ENCODE results near the gene KCNMA1.

KCNMA1 gene

GRCh38 chr10:77300682-77301302, 336.8 kb downstream of the KCNMA1 start:
- no peak for DNase-seq (ENCODE audit: low read depth in 2 of 2)

GRCh38 chr10:77299320-77299719, 338.3 kb downstream of the KCNMA1 start:
- no peak for DNase-seq (ENCODE audit: low read depth in 2 of 2)

DNA sequence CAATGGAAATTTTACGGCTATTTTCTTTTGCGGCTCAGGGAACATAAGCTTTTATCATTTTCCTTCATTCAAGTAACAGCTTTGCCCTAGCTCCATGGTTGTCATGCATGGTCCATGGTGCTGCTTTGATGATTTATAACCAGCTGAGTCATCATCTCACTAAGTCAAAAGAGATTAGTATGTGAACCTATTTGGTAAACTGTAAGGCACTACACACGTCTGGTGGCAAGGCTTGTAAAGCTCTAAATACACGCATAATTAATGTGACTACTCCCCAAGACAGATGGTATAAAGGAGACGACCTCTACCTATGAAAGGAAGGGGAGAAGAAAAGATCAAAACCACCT, 340.2 kb downstream of the KCNMA1 start:
- DNase-seq (ENCODE audit: low read depth in 2 of 2): peak in 1 of 2 experiments; percentile 61

- DNase-seq (ENCODE audit: low read depth in 2 of 2): no peak
These were observed 340.8 kb downstream of the KCNMA1 start for GRCh38 chr10:77296534-77297392.

DNA sequence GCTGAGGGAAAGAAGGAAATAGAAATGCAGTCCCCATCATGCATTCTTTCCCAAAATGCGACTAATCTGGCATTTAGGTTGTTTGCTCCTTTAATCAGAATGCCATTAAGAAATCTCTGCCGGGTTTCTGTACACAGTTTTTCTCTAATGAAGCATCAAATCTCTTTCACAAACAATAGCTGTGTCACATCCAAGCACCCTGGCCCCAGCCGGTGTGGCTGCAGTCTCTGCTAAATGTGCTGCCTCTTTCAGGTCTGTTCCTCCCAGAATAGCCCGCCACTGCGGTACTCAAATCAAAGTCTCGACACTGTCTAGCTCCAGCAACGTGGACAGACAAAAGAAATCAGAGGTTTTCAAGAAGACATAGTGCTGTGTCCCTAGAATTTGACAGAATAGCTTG, 343.8 kb downstream of the KCNMA1 start:
- DNase-seq (ENCODE audit: low read depth in 2 of 2): no peak

DNA sequence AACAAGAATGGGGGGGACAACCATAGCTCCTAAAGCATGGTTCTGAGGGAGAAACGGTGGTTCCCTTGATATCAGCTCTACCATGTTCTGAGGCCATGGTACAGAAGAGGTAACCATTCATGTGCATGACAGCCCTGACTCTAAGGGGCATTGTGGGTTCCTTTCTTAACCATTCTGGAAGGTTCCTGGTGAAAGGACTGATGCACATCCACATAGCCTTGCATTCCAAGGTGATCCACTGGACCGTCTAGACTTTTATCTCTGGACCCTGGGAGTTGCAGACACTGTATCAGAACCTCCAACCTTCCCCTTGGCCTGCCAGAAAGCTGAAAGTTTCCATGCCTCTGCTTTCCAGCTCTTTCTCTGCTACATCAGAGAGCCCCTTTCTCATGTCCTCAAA, 344.3 kb downstream of the KCNMA1 start:
- no peak for DNase-seq (ENCODE audit: low read depth in 2 of 2)

DNA sequence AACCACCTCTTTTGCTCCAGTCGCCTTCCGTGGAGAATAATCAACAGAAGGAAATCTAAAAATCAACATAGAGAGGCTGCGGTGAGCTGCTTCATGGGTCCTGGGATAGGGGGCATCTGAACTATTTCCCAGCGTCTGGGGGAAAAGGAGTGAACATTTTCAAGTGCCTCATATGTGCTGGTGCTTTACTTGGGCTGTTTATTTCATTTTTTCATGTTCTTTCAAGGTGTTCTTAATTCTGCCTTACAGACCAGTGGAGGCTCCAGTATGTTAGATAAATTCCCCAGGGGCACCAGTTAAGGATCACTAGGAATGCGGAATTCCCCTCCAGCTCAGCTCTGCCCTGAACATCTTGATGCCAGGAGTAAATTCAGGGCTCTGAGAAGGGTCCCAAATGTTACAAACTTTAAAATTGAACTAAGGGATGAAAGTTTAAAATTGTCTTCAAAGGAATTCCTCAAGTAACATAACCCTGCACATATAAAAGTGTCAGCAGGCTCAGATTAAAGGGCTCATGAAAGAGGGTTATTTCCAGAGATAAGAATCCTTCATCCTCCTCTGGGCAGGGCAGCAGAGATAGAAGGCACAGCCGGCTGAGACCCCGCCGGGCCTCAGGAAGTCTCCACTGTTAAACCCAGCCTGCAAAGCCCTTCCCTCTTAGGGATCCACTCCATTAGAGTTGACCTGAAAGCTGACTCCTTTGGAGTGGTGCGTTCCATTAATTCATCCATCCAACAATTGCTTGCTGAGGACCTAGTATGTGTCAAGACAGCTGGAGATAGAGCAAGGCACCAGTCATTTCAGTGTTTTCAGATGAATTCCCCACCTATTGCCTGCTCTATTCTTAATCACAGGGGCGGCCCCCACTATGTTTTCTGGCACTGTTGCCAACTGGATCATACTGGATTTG, 345.8 kb downstream of the KCNMA1 start:
- DNase-seq (ENCODE audit: low read depth in 2 of 2): no peak

DNA sequence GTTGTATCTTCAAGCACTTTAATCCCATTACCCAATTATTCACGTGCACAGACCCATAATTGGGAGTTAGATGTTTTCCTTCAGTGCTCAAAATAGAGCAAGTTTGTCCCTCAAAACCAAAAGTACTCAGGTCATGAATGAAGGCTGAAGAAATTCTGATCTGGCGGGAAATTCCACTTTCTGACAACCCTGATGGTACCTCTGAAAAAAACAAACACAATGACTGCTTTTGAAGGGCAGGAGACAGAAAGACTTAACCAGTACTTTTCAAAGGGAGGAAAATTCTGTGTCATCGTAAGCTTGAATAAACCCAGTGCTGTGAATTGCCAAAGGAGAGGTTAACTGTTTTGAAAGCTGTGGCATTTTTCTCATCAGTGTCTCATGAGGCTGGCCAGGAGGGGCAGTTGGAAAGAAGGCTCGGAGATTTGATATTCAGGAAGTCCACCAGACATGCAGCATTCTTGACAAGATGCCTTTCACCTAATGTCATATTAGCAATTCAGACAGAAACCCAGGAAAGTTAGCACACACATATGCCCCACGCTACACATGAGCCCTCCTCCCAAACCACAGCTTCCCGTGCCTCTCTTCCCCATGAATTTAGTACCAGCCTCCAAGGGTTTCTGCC, 347.0 kb downstream of the KCNMA1 start:
- DNase-seq (ENCODE audit: low read depth in 2 of 2): peak; percentile 92

DNA sequence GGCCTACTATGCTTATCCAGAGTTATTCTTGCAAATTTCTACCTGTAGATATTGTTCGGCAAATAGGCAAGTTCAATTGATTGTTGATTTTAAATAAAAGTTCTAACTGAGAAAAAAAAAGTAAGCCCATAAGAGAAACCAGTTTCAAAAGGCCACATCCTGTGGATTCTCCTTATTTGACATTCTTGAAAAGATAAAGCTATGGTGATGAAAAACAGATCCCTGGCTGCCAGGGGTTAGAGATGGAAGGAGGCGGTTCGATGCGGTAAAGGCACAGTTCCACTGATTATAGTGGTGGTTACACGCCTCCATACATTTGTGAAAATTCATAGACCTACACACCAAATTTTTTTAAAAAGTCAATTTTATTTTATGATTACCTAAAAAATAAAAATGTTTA, 347.8 kb downstream of the KCNMA1 start:
- DNase-seq (ENCODE audit: low read depth in 2 of 2): no peak

DNA sequence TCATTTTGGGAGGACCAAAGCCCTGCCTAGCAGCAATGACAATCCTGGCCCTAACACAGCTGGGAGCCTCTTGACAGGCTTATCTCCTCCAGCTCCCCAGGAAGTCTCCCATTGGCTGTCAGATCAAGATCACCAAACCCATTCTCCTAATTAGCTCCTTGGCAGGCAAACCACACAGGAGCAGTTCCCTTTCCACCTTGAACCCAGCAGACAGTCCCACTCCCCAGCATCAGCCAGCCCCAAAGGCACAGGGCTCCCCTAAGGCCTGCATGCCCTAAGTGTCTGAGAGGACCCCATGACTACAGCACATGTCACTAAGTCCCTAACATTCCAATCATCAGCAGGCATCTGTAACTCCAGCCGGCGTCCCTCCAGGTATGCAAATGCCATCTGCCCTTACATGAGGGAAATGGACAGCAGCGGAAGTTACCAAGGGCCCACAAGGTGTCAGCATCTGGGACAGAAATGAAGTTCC, 348.5 kb downstream of the KCNMA1 start:
- DNase-seq (ENCODE audit: low read depth in 2 of 2): no peak

- DNase-seq (ENCODE audit: low read depth in 2 of 2): no peak
These were observed 349.9 kb downstream of the KCNMA1 start for GRCh38 chr10:77287647-77288120.

DNA sequence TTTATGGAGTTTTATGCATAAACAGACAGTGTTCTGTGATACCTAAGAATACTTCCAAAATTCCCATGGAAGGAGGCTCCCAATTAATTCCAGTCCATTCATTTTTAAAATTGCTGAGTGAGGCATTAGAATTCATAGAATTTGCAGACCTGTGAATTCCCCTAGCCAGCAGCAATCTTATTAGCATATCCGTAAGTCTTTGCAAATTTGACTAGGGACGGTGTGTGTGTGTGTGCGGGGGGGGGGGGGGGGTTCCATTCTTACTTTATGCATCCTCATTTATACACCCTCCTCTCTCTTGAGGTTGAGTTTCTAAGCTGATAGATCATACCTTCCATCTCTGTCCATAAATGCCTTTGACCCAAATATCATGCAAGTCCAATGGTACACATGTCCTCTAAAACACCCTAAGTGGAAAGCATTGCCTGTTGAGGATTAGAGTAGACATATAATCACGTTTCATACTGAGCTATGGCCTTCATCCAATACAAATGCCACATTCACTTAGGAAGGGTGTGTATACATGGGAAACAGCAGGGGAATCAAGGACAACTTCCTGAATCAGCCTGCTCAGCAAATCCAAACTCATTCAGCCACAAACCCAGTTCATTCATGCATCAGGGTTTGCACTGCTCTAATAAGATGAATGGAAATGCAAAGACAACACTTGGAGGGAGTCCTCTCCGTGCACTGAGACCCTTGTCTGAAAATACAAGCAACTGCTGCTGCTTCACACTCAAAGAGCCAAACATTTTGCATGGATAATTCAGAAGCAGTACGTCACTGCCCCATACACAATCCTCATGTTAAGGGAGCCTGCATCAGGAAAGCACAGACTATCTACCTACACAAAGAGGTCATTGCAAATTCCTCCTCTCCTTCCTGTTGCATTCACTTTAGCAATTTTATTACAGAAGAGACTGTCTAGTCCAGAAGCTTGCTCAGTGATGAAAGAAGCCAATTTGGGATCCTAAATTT, 350.8 kb downstream of the KCNMA1 start:
- no peak for DNase-seq (ENCODE audit: low read depth in 2 of 2)

- DNase-seq (ENCODE audit: low read depth in 2 of 2): no peak
These were observed 352.0 kb downstream of the KCNMA1 start for GRCh38 chr10:77285529-77286182.

- DNase-seq (ENCODE audit: low read depth in 2 of 2): no peak
These were observed 352.8 kb downstream of the KCNMA1 start for GRCh38 chr10:77284797-77285196.

- DNase-seq (ENCODE audit: low read depth in 2 of 2): no peak
These were observed 354.3 kb downstream of the KCNMA1 start for GRCh38 chr10:77283326-77283725.

DNA sequence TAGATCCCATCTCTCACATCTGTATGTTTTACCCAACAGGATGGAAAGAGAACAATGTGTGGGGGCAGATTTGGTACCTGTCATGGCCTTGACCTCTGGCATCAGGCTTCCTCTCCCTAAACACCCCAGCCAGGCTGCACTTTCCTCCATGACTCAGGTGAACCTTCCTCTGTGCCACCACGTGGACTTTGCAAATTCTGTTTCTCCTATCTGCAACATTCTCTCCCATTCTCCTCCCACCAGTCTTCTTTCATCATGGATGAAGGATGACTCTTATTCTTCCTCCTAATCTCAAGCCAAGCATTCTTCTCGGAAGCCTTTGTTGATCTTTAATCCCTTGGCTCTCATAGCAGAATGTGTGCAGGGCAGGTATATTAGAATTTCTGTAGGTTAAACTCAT, 355.4 kb downstream of the KCNMA1 start:
- no peak for DNase-seq (ENCODE audit: low read depth in 2 of 2)

- no peak for DNase-seq (ENCODE audit: low read depth in 2 of 2)
These were observed 355.9 kb downstream of the KCNMA1 start for GRCh38 chr10:77281719-77282118.

- no peak for DNase-seq (ENCODE audit: low read depth in 2 of 2)
These were observed 358.4 kb downstream of the KCNMA1 start for GRCh38 chr10:77279207-77279606.

DNA sequence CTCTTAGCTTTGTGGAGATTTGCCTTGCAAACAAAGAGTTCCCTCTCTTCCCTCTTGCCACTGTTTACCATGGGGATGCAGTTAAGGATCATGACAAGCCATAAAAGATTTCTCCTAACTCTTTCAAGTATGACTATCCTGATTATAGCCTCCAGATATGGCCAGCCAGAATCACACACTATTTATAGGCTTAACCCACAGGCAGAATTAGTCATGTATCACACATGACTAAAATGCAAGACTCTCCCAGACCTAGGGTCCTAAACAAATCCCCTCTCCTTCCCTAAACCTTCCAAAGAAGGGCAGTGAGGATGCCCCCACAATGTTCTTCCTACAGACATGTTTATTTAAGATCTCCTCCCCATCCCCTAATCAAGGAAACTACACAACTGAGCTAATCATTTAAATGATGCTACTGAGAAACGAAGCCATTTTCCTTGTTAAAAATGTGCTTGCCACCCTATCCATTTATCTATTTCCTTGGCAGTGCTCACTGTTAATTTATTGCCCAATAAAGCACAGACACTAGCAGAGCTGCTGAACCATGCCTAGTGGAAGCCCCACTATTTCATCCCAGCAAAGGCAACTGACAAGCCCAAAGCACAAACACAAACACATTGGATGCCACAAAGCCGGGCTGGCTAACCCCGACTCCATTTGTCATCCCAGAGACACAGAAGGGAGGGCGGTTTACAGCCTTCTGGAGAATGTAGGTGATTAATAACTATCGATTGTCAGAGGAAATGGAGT, 363.4 kb downstream of the KCNMA1 start:
- DNase-seq (ENCODE audit: low read depth in 2 of 2): no peak

All from fibroblast of skin of left quadriceps (primary cell).